NT2/D1 (cell line): ENCODE measurements around the gene TNFRSF6B.

Experiments used
- SUZ12 ChIP-seq: IDR thresholded peaks from 2 replicates; pipeline ENCODE4 v1.6.1; 2011; ENCODE audit not compliant: insufficient read length, insufficient read depth; ENCODE audit errors: extremely low read depth
- YY1 ChIP-seq: IDR thresholded peaks from 2 replicates; pipeline ENCODE4 v1.6.1; 2011; ENCODE audit not compliant: insufficient read length, insufficient read depth
- ZNF274 ChIP-seq: IDR thresholded peaks from 2 replicates; pipeline ENCODE4 v1.6.1; 2011; ENCODE audit warnings: mild to moderate bottlenecking, low read depth, low read length

- TF ChIP-seq YY1: no peak
- no peak for TF ChIP-seq ZNF274
- no peak for TF ChIP-seq SUZ12
Measured at GRCh38 chr20:63741354-63741675, 44.9 kb downstream of the TNFRSF6B start.
